HFF-Myc (cell line): ENCODE measurements around the gene CYP27A1.
"Not testable (repeated sequence)": the region's sequence is repeated elsewhere in the genome, so short reads cannot be mapped to it uniquely, and the experiment has no call there.

Experiments
- DNase-seq: peaks from one replicate; pipeline ENCODE4 v3.0.0-alpha.2; 2011; ENCODE audit warnings: low read depth; ENCODE audit errors: extremely low read depth
- H3K4me3 ChIP-seq: replicated peaks from 2 replicates; pipeline ENCODE4 v1.5.1; 2011; ENCODE audit warnings: low read depth, mild to moderate bottlenecking, control low read depth, low read length
- CTCF ChIP-seq: IDR thresholded peaks from 2 replicates; pipeline ENCODE4 v1.5.1; 2012; ENCODE audit warnings: mild to moderate bottlenecking, low read depth, low read length, control low read depth; ENCODE audit errors: missing control alignments

Gene CYP27A1

GRCh38 chr2:218754201-218754600 is 27.7 kb upstream of the CYP27A1 start:
- no peak for TF ChIP-seq CTCF
- DNase-seq = no peak

GRCh38 chr2:218754781-218755180 is 27.2 kb upstream of the CYP27A1 start:
- no peak for DNase-seq

More at GRCh38 chr2:218754201-218754600, 27.7 kb upstream of the CYP27A1 start:
- H3K4me3 ChIP-seq = no peak overlapping the region

GRCh38 chr2:218755198-218755566 is 26.8 kb upstream of the CYP27A1 start:
- H3K4me3 ChIP-seq = no peak overlapping the region
- no peak for TF ChIP-seq CTCF
- no peak for DNase-seq

More at GRCh38 chr2:218754781-218755180, 27.2 kb upstream of the CYP27A1 start:
- TF ChIP-seq CTCF = no peak
- no peak overlapping the region for H3K4me3 ChIP-seq

GRCh38 chr2:218755567-218756404 is 26.2 kb upstream of the CYP27A1 start:
- H3K4me3 ChIP-seq = no peak overlapping the region
- TF ChIP-seq CTCF = no peak
- DNase-seq = no peak

- DNase-seq = no peak
- no peak overlapping the region for H3K4me3 ChIP-seq
- no peak for TF ChIP-seq CTCF
Observed at GRCh38 chr2:218756599-218757377, 25.2 kb upstream of the CYP27A1 start.

- no peak for DNase-seq
- TF ChIP-seq CTCF = no peak
- no peak overlapping the region for H3K4me3 ChIP-seq
Observed at GRCh38 chr2:218761795-218762194, 20.2 kb upstream of the CYP27A1 start.

- H3K4me3 ChIP-seq, DNase-seq: not testable (repeated sequence)
Observed at GRCh38 chr2:218772759-218773158, 9.2 kb upstream of the CYP27A1 start.
